LNCaP clone FGC (cell line): ENCODE measurements around the gene PCTP.

Experiments used
- DNase-seq: peaks from one replicate; pipeline ENCODE4 v3.0.0-alpha.2; 2011; ENCODE audit warnings: low read depth
- H3K4me3 ChIP-seq: 2 replicates; pipeline ENCODE4 v1.5.1; 2011; ENCODE audit warnings: mild to moderate bottlenecking, low read depth, low read length, control low read depth
- TF ChIP-seq, protein P1 (sequence below): IDR thresholded peaks from 2 replicates; pipeline ENCODE4 v1.5.1; 2012; ENCODE audit warnings: mild to moderate bottlenecking; ENCODE audit not compliant: control insufficient read depth, insufficient read depth; ENCODE audit errors: extremely low read depth

The PCTP gene

DNA sequence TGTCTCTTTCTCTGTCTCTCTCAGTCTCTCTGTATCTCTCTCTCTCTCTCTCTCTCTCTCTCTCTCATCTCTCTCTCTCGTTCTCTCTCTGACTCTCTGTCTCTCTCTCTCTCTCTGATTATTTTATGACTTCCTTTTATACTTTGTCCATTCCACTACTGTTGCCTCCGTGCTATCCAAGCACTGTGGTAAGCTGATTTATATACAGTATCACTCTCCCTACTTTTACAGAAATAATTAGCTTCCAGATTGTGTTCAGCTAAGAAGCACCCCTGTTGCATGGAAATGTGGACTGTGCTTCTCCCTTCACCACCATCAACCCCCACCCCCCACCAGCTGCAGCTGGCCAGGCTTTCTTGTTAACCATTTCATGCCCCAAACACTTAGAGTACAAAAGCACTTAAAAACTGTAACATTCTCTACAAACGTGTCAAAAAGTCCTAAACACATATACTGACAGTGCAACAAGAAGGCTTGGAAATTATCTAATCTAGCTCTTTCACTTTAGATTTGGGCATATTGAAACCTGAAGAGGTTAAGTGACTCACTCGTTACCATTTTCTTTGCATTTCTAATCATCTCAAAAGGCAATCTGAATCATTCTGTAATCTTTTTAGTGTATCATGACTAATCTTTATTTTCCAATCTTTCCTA, 16.6 kb upstream of the PCTP start:
- no peak overlapping the region for H3K4me3 ChIP-seq
- DNase-seq, result no peak

DNA sequence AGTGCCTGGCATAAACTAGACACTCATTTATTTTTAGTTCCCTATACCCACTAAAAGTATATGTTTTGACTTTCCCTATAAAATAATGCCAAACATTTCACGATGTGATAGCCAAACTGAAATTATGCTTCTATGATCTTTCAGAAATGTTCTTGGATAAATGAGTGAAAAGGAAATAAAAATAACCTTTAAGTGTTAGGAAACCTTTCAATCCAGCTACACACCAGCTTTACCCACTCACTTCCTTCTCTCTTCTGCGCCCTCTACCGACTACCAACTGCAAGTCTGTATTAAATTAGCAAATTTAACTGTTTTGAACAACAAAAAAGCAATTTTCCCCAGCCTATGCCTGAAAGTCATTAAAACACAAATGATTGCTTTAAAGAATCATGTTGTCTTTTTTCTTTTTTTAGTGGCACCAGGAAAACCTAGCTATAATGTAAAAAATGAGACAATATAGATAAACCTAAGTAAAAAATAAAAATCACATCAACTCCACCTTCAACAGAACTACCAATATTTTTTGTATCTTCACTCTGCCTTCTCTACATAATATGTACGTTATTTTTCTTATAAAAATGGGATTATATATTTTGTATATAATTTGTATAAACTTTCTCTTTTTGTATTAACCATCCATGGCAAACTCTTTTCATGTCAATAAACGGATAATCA, 15.0 kb upstream of the PCTP start:
- no peak for DNase-seq
- TF ChIP-seq, protein P1, sequence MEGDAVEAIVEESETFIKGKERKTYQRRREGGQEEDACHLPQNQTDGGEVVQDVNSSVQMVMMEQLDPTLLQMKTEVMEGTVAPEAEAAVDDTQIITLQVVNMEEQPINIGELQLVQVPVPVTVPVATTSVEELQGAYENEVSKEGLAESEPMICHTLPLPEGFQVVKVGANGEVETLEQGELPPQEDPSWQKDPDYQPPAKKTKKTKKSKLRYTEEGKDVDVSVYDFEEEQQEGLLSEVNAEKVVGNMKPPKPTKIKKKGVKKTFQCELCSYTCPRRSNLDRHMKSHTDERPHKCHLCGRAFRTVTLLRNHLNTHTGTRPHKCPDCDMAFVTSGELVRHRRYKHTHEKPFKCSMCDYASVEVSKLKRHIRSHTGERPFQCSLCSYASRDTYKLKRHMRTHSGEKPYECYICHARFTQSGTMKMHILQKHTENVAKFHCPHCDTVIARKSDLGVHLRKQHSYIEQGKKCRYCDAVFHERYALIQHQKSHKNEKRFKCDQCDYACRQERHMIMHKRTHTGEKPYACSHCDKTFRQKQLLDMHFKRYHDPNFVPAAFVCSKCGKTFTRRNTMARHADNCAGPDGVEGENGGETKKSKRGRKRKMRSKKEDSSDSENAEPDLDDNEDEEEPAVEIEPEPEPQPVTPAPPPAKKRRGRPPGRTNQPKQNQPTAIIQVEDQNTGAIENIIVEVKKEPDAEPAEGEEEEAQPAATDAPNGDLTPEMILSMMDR, result peak; percentile 87
- no peak overlapping the region for H3K4me3 ChIP-seq

More for the DNA sequence above, 16.6 kb upstream of the PCTP start:
- TF ChIP-seq, protein P1, result no peak

DNA sequence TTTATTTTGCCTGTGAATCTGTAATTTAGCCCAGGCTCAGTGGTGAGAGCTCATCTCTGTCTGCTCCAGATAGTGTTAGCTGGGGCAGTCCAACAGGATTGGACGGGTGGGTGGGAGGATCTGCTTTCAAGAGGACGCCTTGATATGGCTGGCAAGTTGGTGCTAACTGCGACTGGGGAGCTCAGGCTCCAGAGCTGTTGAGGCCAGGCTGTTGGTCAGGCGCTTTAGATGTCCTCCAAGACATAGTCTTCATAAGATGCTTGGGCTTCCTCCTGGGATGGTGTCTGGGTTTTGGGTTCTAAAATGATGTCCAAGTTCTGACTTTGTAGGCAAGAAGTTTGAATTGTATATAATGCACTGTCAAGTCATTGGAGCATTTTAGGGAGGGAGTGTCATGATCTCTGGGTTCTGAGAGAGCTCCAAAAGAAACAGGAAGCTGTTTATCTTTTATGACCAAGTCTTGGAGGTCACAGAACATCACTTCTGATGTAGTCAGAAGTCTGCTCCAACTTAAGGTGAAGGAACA, 12.8 kb upstream of the PCTP start:
- TF ChIP-seq, protein P1, result no peak
- DNase-seq, result no peak
- H3K4me3 ChIP-seq, result no peak overlapping the region

DNA sequence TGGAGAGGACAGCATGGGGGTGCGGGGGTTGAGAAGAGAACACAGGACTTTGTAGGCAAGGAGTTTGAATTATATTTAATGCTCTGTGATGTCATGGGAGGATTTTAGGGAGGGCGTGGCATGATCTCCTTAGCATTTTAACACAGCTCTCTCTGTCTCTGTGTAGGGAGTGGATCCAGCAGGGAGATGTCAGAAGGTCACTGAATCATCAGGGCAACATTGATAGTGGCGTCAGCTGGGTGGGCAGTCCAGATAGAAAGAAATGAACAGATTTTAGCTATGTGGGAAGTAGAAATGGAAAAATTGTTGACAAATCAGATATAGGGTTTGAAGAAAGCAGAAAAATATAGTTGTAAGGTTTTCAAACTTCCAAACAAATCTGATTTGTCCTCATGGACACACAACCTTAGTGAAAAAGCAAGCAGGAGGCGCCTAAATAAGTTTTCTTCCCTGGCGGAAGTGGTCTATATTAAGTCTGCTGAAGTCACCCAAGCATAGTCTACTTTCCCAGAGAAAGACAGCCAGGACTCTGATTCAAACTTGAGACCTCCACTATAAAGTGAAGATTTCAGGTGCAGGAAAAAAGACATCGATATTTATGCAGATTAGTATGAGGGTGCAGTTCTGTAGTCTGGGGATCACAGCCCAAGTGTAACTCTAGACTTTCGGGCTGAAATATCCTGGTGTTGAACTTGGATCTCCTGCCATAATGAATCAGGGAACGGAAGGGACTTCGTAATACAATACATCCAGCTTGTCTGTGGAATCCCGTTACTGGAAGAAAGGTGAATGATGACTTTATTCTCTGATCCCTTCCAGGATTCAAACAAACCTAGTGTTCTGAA, 10.1 kb upstream of the PCTP start:
- H3K4me3 ChIP-seq, result no peak overlapping the region
- TF ChIP-seq, protein P1, result no peak
- no peak for DNase-seq

DNA sequence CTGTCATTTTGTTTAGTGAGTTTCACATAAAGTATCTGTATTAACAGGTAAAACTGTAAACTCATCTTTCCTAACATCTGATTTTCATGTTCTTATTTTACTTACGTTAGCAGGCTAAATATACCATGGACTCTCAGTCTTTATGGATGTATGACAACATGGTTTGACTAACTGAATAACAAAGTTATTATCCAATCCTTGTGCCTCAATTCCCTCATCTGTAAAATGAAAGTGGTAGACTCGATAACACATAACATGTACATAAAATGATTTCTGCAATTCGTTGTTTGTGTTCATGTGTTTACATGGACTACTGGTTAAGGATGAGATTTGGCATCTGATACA, 9.5 kb upstream of the PCTP start:
- no peak overlapping the region for H3K4me3 ChIP-seq
- TF ChIP-seq, protein P1, result no peak
- DNase-seq, result no peak

DNA sequence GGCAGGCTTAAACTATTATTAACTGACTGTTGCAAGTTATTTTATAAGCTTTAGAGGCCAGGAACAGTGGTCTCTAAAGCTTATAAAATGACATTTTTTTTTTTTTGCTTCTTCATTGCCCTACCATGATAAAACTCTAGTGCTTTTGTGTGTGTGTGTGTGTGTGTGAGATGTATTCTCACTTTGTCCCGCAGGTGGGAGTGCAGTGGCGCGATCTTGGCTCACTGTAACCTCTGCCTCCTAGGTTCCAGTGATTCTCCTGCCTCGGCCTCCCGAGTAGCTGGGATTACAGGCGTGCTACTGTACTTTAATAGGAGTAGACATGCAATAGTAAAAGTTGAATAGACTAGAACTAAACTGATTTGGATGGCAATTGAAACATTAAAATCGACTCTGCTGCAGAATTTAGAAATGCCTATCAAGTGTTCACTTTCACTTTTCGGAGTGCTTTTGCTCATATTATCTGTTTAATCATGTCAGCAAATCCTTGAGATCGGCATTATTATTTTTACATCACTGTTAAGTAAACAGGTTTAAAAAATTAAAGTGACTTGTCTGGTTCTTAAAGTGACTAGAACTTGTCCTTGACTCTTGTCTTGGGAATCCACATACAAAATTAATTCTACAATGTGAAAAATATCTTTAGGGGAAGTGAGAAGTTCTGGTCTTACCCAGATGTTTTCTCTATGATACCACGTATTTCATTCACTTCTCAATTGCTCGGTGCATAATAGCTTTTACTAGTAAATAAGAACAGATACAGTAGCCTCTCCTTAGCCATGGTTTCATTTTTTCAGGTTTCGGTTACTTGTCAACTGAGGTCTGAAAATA, 8.4 kb upstream of the PCTP start:
- no peak overlapping the region for H3K4me3 ChIP-seq
- TF ChIP-seq, protein P1, result no peak
- DNase-seq, result no peak
